Measurements from ENCODE around the gene AIPL1. TPM values are rescaled to one million over a fixed set of nuclear protein-coding genes. Genes with fewer than 3 reads are reported as not detected.

AIPL1 gene
- total RNA-seq, 2 experiments from 2014 or later = not detected

- intact Hi-C loops (cut with micrococcal nuclease; ENCODE audit: unreplicated experiment) = no loop called here
- H3K27ac ChIP-seq (ENCODE audit: low read depth, low read length, poor library complexity, severe bottlenecking) = no peak overlapping the region
- TF ChIP-seq EZH2phosphoT487 (IDR thresholded peaks at IDR 0.05; ENCODE audit: borderline replicate concordance, low read depth, low read length) = no peak
- TF ChIP-seq CTCF (conservative IDR thresholded peaks at IDR 0.05; ENCODE audit: low read length) = no peak
- ChIA-PET CTCF (ENCODE audit: unreplicated experiment) (no interaction called here), POLR2A (no interaction called here)
- H3K4me2 ChIP-seq (ENCODE audit: low read length) = no peak overlapping the region
- no peak for DNase-seq (ENCODE audit: low spot score)
- no peaks in the 10 kb centered on the region for H4K20me1 ChIP-seq (ENCODE audit: insufficient read depth, low read length)
- no peak overlapping the region for H3K4me3 ChIP-seq (ENCODE audit: low read depth, low read length, poor library complexity, severe bottlenecking)
- H3K9me2 ChIP-seq (ENCODE audit: insufficient read depth, low read length) = no peaks in the 10 kb centered on the region
- H3K79me2 ChIP-seq (ENCODE audit: insufficient read depth, low read depth, low read length) = no peaks in the 10 kb centered on the region
- peaks cover 14% of the 10 kb centered on the region; the same call in 1 of the 2 replicates for H3K9me3 ChIP-seq (ENCODE audit: low read length)
- BruUV-seq (replicated peaks) = no TSS peak
- H2AFZ ChIP-seq (ENCODE audit: low read length) = no peak overlapping the region
- H3K4me1 ChIP-seq (ENCODE audit: insufficient read depth, low read length, poor library complexity, severe bottlenecking) = no peaks in the 10 kb centered on the region
- no peaks in the 10 kb centered on the region for H3K36me3 ChIP-seq (ENCODE audit: insufficient read depth, low read length)
Observed at GRCh38 chr17:6381526-6382465, 53.1 kb downstream of the AIPL1 start.

GRCh38 chr17:6380915-6381438 lies 53.9 kb downstream of the AIPL1 start:
- ChIA-PET POLR2A (no interaction called here), CTCF (ENCODE audit: unreplicated experiment) (no interaction called here)
- peaks cover 14% of the 10 kb centered on the region; the same call in 1 of the 2 replicates for H3K9me3 ChIP-seq (ENCODE audit: low read length)
- no peaks in the 10 kb centered on the region for H3K36me3 ChIP-seq (ENCODE audit: insufficient read depth, low read length)
- no peak overlapping the region for H2AFZ ChIP-seq (ENCODE audit: low read length)
- no peak overlapping the region for H3K4me3 ChIP-seq (ENCODE audit: low read depth, low read length, poor library complexity, severe bottlenecking)
- H4K20me1 ChIP-seq (ENCODE audit: insufficient read depth, low read length) = no peaks in the 10 kb centered on the region
- no peak overlapping the region for H3K27ac ChIP-seq (ENCODE audit: low read depth, low read length, poor library complexity, severe bottlenecking)
- DNase-seq (ENCODE audit: low spot score) = no peak
- H3K9me2 ChIP-seq (ENCODE audit: insufficient read depth, low read length) = no peaks in the 10 kb centered on the region
- no peaks in the 10 kb centered on the region for H3K79me2 ChIP-seq (ENCODE audit: insufficient read depth, low read depth, low read length)
- intact Hi-C loops (cut with micrococcal nuclease; ENCODE audit: unreplicated experiment) = no loop called here
- no TSS peak for BruUV-seq (replicated peaks)
- no peaks in the 10 kb centered on the region for H3K4me1 ChIP-seq (ENCODE audit: insufficient read depth, low read length, poor library complexity, severe bottlenecking)
- TF ChIP-seq CTCF (conservative IDR thresholded peaks at IDR 0.05; ENCODE audit: low read length) = no peak
- H3K4me2 ChIP-seq (ENCODE audit: low read length) = no peak overlapping the region

GRCh38 chr17:6377906-6378305 lies 57.0 kb downstream of the AIPL1 start:
- ChIA-PET CTCF (ENCODE audit: unreplicated experiment) (no interaction called here), POLR2A (no interaction called here)
- no peaks in the 10 kb centered on the region for H3K9me2 ChIP-seq (ENCODE audit: insufficient read depth, low read length)
- peaks cover 14% of the 10 kb centered on the region; the same call in 1 of the 2 replicates for H3K9me3 ChIP-seq (ENCODE audit: low read length)
- H3K79me2 ChIP-seq (ENCODE audit: insufficient read depth, low read depth, low read length) = no peaks in the 10 kb centered on the region
- H3K27ac ChIP-seq (ENCODE audit: low read depth, low read length, poor library complexity, severe bottlenecking) = no peak overlapping the region
- intact Hi-C loops (cut with micrococcal nuclease; ENCODE audit: unreplicated experiment) = no loop called here
- H3K4me2 ChIP-seq (ENCODE audit: low read length) = no peak overlapping the region
- no peak for DNase-seq (ENCODE audit: low spot score)
- H3K36me3 ChIP-seq (ENCODE audit: insufficient read depth, low read length) = no peaks in the 10 kb centered on the region
- H3K4me1 ChIP-seq (ENCODE audit: insufficient read depth, low read length, poor library complexity, severe bottlenecking) = peaks cover 4% of the 10 kb centered on the region
- H2AFZ ChIP-seq (ENCODE audit: low read length) = no peak overlapping the region
- no TSS peak for BruUV-seq (replicated peaks)
- TF ChIP-seq EZH2phosphoT487 (IDR thresholded peaks at IDR 0.05; ENCODE audit: borderline replicate concordance, low read depth, low read length) = no peak
- TF ChIP-seq CTCF (conservative IDR thresholded peaks at IDR 0.05; ENCODE audit: low read length) = no peak
- H3K4me3 ChIP-seq (ENCODE audit: low read depth, low read length, poor library complexity, severe bottlenecking) = no peak overlapping the region
- H4K20me1 ChIP-seq (ENCODE audit: insufficient read depth, low read length) = no peaks in the 10 kb centered on the region
